NCI-H2107 treated with DMSO at 0.1 percent for 48 hours (cell line): ENCODE measurements around the gene TCF3.

Source experiments
- DNase-seq: peaks from one replicate; lab custom pipeline; 2025; ENCODE audit not compliant: unreplicated experiment; lab: John Stamatoyannopoulos, UW

TCF3 gene

DNA sequence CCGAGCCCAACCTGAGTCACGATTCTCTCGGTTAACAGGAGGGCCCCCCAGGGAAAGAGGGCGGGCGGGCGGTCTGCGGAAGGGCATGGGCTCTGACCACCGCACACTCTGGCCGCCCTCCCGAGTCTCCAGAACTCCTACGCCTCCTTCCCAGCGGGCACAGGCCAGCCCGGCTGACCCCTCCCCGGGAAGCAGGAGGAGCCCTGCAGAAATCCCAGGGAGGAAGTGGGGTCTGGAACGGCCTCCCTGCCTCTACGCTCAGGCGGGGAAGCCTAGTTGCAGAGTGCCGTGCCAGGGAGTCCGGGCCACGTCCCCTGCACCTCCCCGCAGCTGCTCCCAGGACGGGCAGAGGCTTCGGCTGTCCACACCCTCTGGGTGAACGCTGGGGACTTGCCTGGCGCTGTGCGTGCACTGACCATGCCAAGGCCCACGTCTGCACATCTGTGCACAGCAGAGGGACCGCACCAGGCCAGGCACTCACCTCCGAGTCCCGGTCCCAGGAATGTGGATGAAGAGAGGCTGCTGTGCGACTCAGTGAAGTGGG, 20.8 kb downstream of the TCF3 start:
- no peak for DNase-seq

DNA sequence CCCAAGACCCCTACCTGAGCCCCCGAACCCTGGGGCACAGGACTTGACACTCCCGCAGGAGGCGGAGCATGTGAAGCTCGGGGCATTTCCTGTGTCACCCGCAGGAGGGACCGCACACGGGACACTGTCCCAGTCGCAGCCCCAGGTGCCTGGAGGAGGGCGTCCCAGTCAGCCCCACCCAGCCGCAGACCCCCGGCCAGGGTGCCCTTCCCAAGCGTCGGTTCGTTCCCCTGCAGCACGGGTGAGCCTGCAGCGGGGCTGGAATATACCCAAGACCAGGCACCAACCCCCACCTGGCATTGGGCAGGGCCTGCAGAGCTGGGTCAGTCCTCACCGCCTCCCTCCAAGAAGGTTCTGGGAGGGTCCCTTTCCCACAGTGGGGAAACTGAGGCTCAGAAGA, 21.6 kb downstream of the TCF3 start:
- no peak for DNase-seq

DNA sequence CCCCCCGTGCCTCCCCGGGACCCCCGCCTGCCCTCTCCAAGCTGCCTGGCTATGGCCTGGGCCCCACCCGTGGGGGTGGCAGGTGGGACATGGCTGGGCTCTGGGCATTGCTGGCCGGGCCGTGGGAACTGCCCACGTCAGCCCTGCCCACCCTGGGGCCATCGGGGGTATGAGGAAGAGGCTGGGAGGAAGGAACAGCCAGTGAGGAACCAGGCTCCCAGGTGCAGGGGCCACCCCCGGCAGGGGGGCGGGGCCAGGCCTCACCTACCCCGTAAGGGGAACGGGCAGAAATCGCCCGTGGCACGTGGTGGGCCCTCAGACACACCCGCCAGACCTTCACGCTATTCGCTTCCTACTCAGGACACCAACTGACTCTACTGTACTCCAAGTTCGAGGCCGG, 22.4 kb downstream of the TCF3 start:
- DNase-seq = no peak

DNA sequence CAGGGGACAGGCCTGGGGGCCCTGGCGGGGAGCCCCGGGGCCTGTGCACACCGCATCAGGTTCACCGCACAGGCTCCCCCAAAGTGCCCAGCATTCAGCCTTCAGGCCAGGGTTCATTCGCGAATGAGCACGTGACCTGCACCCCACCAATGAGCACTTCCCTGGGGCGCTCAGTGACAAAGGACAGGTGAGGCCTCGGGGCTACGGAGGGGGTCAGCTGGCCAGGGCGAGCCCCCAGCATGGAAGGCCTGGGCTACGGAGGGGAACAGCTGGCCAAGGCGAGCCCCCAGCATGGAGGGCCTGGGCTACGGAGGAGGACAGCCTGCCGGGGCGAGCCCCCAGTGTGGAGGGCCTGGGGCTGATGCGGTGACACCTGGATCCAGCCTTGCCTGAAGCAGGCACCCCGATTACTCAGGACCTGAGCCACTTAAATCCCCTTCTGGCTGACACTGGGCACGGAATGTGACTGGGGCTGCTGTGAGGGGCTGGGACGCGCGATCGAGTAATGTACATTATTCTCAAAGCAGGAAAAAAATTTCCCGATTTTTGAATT, 23.1 kb downstream of the TCF3 start:
- DNase-seq = no peak

DNA sequence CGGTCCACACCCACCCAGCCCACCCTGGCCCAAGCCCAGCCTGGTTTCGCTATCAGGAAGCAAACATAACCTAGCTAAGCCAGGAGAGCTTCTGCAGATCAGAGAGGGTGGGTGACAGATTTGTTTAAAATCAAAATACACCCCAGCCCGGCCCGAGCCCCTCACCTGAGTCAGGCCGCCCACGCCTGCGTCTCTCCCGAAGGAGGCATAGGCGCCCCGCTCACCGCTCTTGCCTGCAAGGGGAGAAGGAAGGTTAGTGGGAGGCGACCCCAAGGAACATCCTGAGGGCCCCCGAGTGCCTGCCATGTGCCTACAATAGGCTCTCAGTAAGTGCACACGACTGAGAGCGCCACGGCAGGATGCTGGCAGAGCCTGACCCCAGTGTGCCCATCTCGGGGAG, 25.2 kb downstream of the TCF3 start:
- DNase-seq = no peak

DNA sequence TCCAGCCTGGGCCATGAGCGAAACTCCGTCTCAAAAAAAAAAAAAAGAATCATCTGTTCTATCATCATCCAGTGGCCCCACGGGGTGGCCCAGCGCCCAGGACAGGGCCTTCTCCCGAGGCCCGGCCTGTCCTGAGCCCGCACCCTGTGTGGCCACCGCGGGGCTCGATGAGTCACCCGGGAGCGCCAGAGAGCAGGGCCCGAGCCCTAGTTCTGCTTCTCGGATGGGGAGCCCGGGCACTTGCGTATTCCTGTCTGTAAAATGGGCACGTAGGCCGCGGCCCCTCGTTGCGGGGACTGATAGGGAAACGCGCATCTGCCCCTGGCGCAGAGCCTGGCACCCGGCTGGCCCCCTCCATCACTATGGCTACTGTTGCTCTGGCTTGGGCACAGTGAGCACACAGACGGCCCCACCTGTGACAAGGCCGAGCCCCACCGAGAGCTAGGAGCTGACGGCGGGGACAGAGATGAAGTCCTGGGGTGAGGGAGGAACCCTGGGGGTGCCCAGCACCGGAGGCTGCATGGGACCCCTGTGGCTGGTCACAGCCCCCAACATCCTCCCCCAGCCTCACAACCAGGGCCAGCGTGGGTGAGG, 25.9 kb downstream of the TCF3 start:
- DNase-seq = no peak

DNA sequence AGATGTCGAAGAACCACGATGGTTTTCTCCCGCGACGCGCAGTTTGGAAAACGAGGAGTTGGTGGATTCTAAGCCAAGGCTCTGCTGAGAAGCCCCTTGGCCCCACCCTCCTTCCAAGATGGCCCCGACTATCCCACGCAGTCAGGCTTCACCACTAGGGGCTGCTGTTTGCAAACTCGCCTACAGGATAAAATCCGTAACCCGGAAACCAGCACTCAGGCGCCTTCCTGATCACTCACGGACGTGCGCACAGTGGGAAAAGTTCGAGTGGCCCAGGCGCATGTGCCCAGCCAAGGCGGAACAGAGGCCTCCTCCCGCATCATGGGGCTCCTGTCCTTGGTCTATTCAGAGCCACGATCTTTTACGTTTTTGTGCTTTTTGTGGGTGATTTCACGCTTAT, 28.0 kb downstream of the TCF3 start:
- no peak for DNase-seq

DNA sequence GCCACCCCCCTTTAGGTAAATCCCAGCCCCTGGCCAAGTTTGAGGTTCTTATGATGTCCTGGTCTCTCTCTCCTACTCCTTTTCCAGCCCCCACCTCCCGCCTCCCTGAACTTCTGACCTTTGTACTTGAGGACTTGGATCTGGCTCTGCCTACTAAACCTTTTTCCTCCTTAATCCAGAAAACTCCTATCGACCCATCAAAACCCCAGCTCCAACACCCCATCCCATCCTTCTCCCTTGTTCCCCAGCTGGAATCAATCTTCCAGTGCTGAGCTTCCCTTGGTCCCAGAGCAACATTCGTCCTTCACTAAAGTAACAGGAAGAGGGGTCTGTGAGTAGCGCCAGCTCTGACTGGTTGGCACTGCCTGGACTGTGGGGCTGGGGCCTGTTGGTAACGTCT, 29.9 kb downstream of the TCF3 start:
- DNase-seq = no peak

DNA sequence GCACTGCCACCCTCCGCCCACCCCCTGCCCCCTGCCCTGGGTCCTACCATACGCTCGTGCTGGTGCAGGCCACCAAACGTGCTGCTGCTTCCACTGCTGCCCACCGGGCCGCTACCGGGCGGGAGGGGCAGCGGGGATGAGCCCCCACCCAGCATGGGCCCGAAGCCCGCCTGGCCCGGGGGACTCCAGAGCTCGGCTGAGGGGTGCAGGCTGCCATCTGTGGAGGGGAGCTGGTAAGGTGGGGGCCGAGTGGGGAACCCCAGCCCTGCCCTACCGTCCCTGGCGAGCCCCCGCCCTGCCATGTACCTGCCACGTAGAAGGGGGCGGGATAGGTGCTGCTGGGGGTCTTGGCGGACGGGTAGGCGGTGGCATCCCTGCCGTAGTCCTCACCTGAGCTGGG, 30.4 kb downstream of the TCF3 start:
- DNase-seq = no peak

DNA sequence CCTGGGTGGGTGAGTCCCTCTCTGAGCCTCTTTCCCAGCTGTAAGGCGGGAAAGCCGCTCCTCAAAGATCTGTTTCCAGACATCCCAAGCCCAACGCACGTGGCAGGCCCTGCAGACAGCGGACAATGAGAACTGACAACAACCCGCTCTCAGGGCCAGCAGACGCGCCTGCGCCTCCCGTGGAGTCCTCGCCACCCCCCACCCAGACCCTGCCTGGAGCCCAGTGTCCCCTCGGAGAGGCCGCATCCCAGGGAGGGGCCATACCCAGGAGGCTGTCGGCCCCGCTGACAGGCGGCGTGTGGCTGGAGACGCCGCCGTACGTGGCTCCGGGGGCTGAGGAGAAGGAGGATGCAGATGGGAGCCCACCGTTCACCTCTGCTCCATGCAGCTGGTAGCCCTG, 30.8 kb downstream of the TCF3 start:
- DNase-seq = no peak

DNA sequence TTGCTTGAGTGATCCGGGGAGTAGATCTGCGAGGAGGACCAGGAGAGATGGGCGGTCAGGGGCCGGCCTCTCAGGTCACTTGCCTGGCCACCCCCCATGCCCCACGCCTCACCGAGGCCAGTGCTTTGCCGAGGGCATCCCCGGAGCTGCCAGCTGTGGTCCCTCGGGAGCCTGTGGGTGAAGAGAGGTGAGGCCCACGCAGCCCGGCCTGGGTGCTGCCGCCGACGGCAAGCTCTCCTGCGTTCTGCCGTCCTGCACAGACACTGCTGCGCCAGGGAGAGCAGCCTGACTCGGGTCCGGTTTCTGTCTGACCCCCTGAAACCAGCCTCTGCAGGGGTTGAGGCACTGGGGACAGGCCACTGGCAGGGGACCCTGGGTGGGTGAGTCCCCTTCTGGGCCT, 31.4 kb downstream of the TCF3 start:
- DNase-seq = no peak

DNA sequence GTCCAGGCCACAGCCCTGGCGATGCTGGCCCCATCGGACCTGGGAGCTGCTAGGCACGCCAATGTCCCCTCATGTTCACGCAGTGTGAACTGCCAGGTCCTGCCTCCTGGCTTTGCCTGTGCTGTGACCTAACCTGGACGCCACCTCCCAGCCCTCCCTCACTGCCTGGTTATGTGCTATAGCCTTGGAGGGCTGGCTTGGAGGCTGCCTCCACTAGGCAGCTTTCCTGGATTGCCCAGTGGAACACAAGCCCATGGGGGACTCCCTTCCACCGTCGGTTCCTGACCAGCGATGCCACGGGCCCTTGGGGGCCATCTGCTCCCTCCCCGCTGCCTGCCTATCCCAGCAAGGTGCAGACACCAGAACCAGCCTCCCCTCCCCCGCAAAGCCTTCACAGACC, 31.9 kb downstream of the TCF3 start:
- no peak for DNase-seq

DNA sequence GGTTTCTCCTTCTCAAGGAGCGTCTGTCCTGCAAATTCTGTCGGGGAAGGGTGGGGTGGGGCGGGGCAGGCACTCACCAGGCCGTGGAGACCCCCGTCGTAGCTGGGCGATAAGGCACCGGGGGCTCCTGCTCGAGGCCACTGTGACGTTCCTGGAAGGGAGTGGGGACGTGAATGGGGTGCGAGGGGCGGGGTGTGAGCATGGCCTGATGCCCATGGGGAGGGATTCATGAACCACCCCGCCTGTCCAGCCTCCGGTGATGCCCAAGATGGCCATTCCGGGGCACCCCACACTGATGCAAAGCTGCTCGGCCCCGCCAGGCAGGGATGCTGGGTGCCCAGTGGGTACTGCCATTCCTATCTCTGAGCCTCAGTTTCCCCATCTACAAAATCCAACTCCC, 32.7 kb downstream of the TCF3 start:
- DNase-seq = no peak

DNA sequence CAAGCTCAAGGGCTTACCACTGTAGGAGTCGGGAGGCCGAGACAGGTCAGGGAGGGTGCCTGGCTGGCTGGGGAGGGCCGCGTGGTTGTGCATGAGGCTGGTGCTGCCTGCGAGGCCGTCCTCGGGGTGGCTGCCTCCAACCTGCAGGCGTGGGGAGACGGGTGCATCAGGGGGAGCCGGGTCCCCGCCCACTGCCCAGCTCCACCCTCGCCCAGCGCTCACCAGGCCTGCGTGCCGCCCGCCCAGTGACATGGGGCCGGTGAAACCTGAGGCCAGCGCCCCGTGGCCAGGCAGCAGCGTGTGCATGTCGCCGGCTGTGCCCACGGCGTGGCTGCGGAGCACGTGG, 33.3 kb downstream of the TCF3 start:
- no peak for DNase-seq

DNA sequence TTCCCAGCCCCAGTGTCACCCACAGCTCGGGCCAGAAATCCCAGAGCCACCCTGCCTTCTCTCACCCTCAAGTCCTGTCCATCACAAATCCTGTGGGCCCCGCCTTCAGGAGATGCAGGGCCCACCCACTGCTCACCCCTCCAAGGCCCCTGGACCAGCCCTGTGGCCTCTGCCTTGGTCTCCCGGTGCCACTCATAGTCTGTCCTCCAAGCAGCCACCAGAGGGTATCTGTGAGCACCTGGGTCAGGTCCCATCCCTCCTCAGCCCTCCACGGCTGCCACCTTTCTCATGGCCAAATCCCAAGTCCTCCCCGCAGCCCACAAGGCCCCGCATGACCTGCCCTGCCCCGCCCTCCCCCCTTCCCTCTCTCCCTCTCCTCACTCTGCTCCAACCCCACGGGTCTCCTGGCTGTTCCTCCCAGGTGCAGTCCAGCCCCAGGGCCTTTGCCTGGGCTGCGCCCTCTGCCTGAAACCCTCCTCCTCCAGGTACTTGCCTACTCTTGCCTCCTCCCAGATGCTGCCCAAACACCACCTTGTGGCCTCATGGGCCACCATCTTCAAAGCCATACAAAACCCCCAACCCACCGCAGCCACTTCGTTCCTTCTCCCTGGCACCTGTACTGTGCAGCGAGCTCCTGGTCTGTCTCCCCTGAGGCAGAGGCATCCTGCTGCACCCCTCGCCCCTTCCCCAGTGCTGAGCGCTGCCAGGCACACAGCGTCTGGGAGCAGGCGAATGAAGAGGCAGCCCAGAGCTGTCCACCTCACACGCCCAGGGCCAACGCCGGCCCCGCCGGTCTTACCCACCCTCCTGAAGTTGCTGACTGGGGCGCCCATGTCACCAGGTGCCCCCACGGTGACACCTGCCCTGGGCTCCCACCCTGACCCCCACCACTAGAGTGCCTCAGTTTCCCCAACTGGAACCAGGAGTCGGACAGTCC, 34.0 kb downstream of the TCF3 start:
- DNase-seq = no peak

DNA sequence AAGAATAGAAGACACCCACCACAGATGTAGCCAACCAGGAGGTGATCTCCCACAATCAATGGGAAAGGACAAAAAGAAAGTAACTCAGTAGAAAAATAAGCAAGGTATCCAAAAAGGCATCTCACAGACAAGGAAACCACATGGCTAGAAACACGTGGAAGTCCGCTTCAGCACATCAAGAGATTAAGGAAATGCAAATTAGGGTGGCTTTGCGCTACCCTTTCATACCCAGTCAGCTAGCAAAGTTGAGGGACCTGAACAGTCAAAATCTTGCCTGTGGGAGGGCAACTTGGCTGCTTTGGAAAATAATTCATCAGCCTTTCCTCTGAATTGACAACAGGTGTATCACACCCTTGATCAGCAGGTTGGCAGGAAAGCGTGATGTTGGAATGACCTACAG, 35.5 kb downstream of the TCF3 start:
- DNase-seq = no peak

DNA sequence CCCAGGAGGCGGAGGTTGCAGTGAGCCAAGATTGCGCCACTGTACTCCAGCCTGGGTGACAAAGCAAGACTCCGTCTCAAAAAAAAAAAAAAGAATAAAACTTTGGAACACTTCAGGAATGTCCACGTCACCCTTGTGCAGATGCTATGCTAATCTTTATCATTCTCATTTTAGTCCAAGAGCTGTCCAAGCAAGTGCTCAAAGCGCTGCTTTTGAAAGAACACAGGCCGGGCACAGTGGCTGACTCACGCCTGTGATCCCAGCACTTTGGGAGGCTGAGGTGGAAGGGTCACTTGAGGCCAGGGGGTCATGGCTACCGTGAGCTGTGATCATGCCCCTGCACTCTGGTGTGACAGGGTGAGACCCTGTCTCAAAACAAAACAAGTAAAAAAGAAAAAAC, 36.0 kb downstream of the TCF3 start:
- no peak for DNase-seq

DNA sequence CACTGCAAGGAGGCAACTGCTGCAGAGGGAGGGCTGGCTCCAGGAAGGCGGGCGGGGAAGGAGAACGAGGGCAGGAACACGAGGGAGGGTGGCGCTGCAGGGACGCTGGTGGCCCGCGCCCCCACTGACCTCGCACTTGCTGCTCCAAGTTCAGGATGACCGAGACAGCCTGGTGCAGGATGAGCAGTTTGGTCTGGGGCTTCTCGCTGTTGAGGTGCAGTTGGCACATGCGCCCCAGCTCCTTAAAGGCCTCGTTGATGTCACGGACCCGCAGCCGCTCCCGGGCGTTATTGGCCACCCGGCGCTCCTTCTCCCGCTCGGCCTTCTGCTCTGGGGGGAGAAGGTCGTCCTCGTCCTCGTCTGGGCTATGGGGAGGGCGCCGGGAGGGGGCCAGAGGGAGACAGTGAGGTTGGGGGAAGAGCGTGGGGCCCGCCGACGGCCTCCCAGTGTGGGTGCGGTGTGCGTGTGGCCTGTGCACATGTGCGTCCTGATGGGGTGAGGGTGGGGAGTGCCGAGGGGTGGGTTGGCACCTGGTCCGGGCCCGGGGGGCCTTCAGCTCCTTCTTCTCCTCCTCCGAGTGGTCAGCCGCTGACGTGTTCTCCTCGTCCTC, 37.2 kb downstream of the TCF3 start:
- DNase-seq = no peak

DNA sequence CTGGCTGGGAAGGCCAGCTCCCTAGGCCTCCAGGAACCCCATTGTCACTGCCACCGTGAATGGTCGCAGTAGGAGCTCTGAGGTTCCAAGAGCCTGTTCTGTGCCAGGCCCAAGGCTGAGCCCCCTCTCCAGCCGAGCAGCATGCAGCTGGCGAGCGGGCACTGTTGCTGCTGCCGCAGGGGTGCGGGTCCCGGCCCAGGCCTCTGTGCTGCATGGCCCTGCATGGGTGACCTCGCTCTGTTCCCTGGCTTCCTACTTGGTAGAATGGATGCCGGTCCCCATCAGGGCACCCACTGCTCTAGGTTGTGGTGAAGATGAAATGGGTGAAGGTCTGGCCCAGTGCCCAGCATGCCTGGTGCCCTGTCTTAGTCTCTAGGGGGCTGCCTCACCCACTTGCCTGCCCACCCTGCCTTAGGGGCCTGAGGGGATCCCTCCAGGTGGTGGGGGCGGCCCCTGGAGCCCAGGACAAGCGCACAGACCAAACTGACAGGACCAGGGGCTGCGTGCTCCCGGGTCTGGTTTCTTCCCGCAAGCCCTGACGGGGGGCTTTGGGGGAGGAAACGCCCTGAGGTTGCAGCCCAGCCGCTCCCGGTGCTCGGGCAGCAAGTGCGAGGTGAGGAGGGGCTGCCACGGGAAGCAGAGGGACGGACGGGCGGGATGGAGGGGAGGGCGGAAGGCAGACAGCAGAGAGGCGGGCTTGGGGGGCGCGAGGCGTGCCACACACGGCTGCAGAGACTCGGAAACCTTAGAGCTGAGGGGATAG, 38.4 kb downstream of the TCF3 start:
- no peak for DNase-seq

DNA sequence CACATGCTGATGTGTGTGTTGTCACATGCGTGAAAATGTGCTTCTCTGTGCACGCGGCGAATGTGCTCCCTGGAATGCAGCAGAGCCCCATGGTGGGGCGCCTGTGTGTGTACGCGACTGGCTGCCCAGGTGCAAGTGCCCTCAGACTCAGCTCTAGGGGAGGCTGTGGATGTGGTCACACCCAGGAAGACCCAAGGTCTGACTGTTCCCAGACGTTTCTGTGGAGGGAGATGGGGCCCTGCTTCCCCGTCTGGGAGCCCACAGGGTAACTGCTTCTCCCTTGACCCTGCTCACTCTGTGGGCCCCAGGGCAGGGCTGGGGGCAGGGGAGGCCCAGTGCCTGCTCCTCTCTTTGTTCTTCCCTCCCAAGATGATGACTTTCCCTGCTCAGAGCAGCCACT, 39.3 kb downstream of the TCF3 start:
- DNase-seq = no peak
